ENCODE data around the gene POT1. TPM values are rescaled to one million over a fixed set of nuclear protein-coding genes. Genes with fewer than 3 reads are reported as not detected.

The POT1 gene
- total RNA-seq, 1 experiment from 2014 or later: 20.2 TPM

DNA sequence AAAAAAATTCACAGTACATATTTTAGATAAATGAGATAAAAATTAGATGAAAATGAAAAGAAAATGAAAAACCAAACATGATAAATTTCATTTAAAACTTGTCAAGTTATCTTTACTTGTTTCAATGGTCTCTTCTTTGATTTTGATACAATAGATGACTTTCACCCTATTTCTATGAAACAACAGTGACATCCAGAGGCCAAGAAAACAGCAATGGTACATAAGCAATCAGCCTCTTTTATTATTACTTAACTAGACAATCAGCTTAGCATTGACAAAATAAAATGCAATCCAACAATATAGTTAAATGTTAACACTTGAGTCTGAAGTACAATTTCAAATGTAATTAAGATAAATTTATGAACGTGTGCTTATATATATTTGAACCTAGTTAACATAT is 89.2 kb downstream of the POT1 start:
- CTCF ChIA-PET: interaction anchor here (1.0 kb wide), 1 partner anchor 55 kb away, joined by 5 read pairs; no protein-coding TSS in a partner anchor
- no peak overlapping the region for H3K27ac Mint-ChIP-seq
- no peak overlapping the region for H3K4me3 Mint-ChIP-seq
- TF ChIP-seq ETV6 (CRISPR knock-in tag; IDR thresholded peaks at IDR 0.05): no peak
- TF ChIP-seq, protein P1, sequence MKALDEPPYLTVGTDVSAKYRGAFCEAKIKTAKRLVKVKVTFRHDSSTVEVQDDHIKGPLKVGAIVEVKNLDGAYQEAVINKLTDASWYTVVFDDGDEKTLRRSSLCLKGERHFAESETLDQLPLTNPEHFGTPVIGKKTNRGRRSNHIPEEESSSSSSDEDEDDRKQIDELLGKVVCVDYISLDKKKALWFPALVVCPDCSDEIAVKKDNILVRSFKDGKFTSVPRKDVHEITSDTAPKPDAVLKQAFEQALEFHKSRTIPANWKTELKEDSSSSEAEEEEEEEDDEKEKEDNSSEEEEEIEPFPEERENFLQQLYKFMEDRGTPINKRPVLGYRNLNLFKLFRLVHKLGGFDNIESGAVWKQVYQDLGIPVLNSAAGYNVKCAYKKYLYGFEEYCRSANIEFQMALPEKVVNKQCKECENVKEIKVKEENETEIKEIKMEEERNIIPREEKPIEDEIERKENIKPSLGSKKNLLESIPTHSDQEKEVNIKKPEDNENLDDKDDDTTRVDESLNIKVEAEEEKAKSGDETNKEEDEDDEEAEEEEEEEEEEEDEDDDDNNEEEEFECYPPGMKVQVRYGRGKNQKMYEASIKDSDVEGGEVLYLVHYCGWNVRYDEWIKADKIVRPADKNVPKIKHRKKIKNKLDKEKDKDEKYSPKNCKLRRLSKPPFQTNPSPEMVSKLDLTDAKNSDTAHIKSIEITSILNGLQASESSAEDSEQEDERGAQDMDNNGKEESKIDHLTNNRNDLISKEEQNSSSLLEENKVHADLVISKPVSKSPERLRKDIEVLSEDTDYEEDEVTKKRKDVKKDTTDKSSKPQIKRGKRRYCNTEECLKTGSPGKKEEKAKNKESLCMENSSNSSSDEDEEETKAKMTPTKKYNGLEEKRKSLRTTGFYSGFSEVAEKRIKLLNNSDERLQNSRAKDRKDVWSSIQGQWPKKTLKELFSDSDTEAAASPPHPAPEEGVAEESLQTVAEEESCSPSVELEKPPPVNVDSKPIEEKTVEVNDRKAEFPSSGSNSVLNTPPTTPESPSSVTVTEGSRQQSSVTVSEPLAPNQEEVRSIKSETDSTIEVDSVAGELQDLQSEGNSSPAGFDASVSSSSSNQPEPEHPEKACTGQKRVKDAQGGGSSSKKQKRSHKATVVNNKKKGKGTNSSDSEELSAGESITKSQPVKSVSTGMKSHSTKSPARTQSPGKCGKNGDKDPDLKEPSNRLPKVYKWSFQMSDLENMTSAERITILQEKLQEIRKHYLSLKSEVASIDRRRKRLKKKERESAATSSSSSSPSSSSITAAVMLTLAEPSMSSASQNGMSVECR (CRISPR knock-in tag; IDR thresholded peaks at IDR 0.05; ENCODE audit: borderline replicate concordance): no peak
- TF ChIP-seq ELF4 (CRISPR knock-in tag; IDR thresholded peaks at IDR 0.05; ENCODE audit: low read depth): no peak
- TF ChIP-seq ZNF121 (CRISPR knock-in tag; IDR thresholded peaks at IDR 0.05): no peak
- TF ChIP-seq ESRRA (CRISPR knock-in tag; IDR thresholded peaks at IDR 0.05; ENCODE audit: borderline replicate concordance): no peak
- TF ChIP-seq, protein P2, sequence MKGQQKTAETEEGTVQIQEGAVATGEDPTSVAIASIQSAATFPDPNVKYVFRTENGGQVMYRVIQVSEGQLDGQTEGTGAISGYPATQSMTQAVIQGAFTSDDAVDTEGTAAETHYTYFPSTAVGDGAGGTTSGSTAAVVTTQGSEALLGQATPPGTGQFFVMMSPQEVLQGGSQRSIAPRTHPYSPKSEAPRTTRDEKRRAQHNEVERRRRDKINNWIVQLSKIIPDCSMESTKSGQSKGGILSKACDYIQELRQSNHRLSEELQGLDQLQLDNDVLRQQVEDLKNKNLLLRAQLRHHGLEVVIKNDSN (CRISPR knock-in tag; IDR thresholded peaks at IDR 0.05): no peak
- TF ChIP-seq, protein P3, sequence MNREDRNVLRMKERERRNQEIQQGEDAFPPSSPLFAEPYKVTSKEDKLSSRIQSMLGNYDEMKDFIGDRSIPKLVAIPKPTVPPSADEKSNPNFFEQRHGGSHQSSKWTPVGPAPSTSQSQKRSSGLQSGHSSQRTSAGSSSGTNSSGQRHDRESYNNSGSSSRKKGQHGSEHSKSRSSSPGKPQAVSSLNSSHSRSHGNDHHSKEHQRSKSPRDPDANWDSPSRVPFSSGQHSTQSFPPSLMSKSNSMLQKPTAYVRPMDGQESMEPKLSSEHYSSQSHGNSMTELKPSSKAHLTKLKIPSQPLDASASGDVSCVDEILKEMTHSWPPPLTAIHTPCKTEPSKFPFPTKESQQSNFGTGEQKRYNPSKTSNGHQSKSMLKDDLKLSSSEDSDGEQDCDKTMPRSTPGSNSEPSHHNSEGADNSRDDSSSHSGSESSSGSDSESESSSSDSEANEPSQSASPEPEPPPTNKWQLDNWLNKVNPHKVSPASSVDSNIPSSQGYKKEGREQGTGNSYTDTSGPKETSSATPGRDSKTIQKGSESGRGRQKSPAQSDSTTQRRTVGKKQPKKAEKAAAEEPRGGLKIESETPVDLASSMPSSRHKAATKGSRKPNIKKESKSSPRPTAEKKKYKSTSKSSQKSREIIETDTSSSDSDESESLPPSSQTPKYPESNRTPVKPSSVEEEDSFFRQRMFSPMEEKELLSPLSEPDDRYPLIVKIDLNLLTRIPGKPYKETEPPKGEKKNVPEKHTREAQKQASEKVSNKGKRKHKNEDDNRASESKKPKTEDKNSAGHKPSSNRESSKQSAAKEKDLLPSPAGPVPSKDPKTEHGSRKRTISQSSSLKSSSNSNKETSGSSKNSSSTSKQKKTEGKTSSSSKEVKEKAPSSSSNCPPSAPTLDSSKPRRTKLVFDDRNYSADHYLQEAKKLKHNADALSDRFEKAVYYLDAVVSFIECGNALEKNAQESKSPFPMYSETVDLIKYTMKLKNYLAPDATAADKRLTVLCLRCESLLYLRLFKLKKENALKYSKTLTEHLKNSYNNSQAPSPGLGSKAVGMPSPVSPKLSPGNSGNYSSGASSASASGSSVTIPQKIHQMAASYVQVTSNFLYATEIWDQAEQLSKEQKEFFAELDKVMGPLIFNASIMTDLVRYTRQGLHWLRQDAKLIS (CRISPR knock-in tag; IDR thresholded peaks at IDR 0.05; ENCODE audit: borderline replicate concordance): no peak
- no peak for TF ChIP-seq FOXP1 (CRISPR knock-in tag; IDR thresholded peaks at IDR 0.05; ENCODE audit: borderline replicate concordance)
- H3K4me1 Mint-ChIP-seq: peaks cover 15% of the 10 kb centered on the region
- POLR2A ChIA-PET: no interaction called here
- no peaks in the 10 kb centered on the region for H3K27me3 Mint-ChIP-seq (ENCODE audit: low read depth)
- H3K36me3 Mint-ChIP-seq: no peaks in the 10 kb centered on the region
- DNase-seq (ENCODE audit: low spot score) (no peak), ATAC-seq (no peak)
- no peaks in the 10 kb centered on the region for H3K9me3 Mint-ChIP-seq

DNA sequence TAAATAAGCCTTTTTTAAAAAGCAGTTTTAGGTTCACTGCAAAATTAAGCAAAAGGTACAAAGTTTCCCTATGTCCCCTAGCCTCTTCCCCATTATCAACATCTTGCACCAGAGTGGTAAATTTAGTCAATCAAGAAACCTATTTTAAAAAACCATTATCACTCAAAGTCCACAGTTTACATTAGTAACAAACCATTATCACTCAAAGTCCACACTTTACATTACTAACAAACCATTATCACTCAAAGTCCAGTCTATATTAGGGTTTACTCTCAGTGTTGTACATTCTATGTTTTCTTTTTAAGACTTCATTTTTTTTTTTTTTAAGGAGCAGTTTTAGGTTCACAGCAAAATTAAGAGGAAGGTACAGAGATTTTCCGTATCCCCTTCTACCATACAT is 89.9 kb downstream of the POT1 start:
- H3K9me3 Mint-ChIP-seq: peaks cover 2% of the 10 kb centered on the region; the same call in 1 of the 2 replicates
- H3K4me1 Mint-ChIP-seq: peaks cover 15% of the 10 kb centered on the region
- no peak for TF ChIP-seq NR3C1 (CRISPR knock-in tag; conservative IDR thresholded peaks at IDR 0.05; ENCODE audit: low read depth)
- TF ChIP-seq, protein P4, sequence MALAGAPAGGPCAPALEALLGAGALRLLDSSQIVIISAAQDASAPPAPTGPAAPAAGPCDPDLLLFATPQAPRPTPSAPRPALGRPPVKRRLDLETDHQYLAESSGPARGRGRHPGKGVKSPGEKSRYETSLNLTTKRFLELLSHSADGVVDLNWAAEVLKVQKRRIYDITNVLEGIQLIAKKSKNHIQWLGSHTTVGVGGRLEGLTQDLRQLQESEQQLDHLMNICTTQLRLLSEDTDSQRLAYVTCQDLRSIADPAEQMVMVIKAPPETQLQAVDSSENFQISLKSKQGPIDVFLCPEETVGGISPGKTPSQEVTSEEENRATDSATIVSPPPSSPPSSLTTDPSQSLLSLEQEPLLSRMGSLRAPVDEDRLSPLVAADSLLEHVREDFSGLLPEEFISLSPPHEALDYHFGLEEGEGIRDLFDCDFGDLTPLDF (CRISPR knock-in tag; IDR thresholded peaks at IDR 0.05): no peak
- no peak for TF ChIP-seq ATF1 (CRISPR knock-in tag; IDR thresholded peaks at IDR 0.05)
- TF ChIP-seq GABPB1 (CRISPR knock-in tag; IDR thresholded peaks at IDR 0.05): no peak
- TF ChIP-seq, protein P1 (CRISPR knock-in tag; IDR thresholded peaks at IDR 0.05; ENCODE audit: borderline replicate concordance): no peak
- peaks cover 6% of the 10 kb centered on the region for H3K36me3 Mint-ChIP-seq
- no peak for ATAC-seq
- peak overlapping the region; percentile 90; the same call in 1 of the 2 replicates for H3K27ac Mint-ChIP-seq
- CTCF ChIA-PET: no interaction called here
- H3K27me3 Mint-ChIP-seq (ENCODE audit: low read depth): no peaks in the 10 kb centered on the region
- H3K4me3 Mint-ChIP-seq: no peak overlapping the region
- DNase-seq (ENCODE audit: low spot score): no peak
- POLR2A ChIA-PET: no interaction called here

Measured in WTC11 (cell line).